Adrenal gland (tissue), 5 donors: ENCODE data around the gene MEIS1.

Source experiments
- POLR2A ChIP-seq, 2 donors: fragments of 450-650 bp; IDR thresholded peaks; one replicate each; pipeline ENCODE4 v1.6.1; 2017; ENCODE audit warnings: antibody characterized with exemption in 2 of 2, mild to moderate bottlenecking in 2 of 2, moderate library complexity in 1 of 2
- TF ChIP-seq, protein P1 (sequence below), 6 experiments: fragments of 450-650 bp in 4 of 6; fragments of 200-600 bp in 2 of 6; sonication (generic) in 1 of 6; IDR thresholded peaks; 1 replicate in 5 of 6; 2 replicates in 1 of 6; pipeline versions ENCODE4 v1.5.1 to v1.8.0; 2016 to 2021; ENCODE audit warnings: antibody characterized with exemption in 6 of 6, mild to moderate bottlenecking in 2 of 6, moderate library complexity in 1 of 6
- donor health status: DM: no; HTN: no; CAD: no.

DNA sequence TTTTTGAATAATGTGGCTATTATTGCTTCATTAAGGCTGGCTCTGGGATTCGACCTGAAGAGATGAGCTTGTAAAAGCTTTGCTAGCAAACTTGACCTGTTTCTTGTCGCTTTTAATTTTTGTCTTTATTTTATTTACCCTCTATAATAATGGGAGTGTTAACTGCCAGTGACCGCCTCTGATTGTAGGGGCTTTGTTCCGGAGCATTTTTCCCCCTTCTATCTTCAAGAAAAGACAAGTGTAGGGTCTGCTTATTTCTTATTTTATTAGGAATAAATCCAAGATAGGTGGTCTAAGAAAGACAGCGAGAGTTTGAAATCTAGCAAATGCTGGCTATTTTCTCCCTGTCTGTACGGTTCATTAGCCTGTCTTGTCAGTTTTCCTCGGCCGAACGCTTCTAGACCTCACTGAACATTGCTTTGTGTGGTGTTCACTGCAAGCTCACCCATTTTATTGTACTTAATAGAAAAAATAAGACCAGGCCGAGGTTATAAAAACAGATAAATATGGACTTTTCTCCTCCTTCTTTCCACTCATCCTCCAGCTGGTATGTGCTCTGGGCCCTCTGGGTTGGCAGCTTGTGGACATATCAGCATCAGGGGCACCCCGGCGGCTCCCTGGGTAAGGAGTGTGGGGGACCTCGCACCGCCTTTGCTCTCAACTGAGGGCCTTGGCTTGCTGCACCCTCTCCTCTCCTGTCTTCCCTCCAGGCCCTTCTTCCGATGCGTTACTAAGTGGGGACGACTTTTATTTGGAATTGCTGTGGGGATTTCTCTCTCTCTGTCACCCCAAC is 8.5 kb downstream of the MEIS1 start:
- TF ChIP-seq, protein P1, sequence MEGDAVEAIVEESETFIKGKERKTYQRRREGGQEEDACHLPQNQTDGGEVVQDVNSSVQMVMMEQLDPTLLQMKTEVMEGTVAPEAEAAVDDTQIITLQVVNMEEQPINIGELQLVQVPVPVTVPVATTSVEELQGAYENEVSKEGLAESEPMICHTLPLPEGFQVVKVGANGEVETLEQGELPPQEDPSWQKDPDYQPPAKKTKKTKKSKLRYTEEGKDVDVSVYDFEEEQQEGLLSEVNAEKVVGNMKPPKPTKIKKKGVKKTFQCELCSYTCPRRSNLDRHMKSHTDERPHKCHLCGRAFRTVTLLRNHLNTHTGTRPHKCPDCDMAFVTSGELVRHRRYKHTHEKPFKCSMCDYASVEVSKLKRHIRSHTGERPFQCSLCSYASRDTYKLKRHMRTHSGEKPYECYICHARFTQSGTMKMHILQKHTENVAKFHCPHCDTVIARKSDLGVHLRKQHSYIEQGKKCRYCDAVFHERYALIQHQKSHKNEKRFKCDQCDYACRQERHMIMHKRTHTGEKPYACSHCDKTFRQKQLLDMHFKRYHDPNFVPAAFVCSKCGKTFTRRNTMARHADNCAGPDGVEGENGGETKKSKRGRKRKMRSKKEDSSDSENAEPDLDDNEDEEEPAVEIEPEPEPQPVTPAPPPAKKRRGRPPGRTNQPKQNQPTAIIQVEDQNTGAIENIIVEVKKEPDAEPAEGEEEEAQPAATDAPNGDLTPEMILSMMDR (IDR thresholded peaks at IDR 0.05), result no peak
- TF ChIP-seq POLR2A (IDR thresholded peaks at IDR 0.05), result no peak
